ENCODE data around the gene CNTNAP5.

The CNTNAP5 gene

DNA sequence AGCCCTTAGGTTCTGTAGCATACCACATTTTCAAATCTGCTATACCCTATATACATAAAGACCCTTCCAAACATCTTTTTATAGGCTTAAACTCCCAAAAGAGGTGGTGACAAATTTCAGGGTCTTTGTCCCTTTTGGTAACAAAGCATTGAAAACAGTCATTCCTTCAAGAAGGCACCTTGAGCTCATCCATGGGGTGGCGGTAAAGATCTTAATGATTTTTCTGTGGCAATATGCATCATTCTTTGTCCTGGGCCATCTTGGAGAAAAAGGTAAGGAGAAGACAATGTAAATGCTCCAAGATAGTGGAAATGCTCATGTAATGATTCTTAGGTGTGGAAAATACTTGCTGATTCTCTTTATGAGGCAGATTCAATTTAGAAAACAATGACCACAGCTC is 890.5 kb downstream of the CNTNAP5 start:
- H3K4me3 ChIP-seq (ENCODE audit: low read length): no peak overlapping the region
- DNase-seq (ENCODE audit: low read depth): no peak
- TF ChIP-seq, protein P1, sequence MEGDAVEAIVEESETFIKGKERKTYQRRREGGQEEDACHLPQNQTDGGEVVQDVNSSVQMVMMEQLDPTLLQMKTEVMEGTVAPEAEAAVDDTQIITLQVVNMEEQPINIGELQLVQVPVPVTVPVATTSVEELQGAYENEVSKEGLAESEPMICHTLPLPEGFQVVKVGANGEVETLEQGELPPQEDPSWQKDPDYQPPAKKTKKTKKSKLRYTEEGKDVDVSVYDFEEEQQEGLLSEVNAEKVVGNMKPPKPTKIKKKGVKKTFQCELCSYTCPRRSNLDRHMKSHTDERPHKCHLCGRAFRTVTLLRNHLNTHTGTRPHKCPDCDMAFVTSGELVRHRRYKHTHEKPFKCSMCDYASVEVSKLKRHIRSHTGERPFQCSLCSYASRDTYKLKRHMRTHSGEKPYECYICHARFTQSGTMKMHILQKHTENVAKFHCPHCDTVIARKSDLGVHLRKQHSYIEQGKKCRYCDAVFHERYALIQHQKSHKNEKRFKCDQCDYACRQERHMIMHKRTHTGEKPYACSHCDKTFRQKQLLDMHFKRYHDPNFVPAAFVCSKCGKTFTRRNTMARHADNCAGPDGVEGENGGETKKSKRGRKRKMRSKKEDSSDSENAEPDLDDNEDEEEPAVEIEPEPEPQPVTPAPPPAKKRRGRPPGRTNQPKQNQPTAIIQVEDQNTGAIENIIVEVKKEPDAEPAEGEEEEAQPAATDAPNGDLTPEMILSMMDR (conservative IDR thresholded peaks at IDR 0.05; ENCODE audit: low read depth, low read length): no peak

DNA sequence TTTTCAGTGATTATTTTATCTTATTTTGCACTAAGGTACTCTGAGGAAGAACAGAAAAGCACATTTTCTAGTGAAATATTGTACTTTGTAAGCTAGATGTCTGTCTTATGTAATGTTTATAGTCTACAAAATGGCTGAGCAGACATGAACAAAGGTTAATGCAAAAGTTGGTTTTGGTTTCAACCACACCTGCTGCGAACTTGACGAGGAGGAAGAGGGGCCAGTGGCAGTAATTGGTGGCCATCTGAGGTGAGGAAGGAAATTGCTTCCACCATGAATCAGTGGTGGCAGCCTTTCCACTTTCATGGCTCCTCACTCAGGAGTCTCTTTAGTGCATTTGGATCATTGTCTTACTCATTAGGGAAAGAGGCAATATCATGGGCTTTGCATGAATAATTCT is 894.2 kb downstream of the CNTNAP5 start:
- H3K4me3 ChIP-seq (ENCODE audit: low read length): no peak overlapping the region
- TF ChIP-seq, protein P1 (conservative IDR thresholded peaks at IDR 0.05; ENCODE audit: low read depth, low read length): no peak
- no peak for DNase-seq (ENCODE audit: low read depth)

DNA sequence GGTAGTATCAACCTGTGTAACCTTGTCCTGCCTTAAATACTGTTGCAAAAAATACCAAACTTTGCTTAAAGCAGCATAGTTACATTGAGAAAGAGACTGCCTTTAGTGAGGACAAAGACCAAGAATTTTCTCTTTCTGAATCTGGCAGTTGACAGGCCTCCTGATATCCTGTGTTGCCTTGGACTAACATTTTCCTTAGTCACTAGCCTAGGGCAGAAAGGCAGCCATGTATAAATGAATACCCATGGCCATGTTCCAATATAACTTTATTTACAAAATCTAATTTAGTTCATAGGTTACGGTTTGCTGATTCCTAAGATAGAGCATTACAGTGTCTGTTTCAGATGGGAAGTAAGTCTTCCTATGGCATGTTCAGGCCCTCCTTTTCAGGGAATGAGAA is 895.4 kb downstream of the CNTNAP5 start:
- TF ChIP-seq, protein P1 (conservative IDR thresholded peaks at IDR 0.05; ENCODE audit: low read depth, low read length): no peak
- H3K4me3 ChIP-seq (ENCODE audit: low read length): no peak overlapping the region
- DNase-seq (ENCODE audit: low read depth): no peak

DNA sequence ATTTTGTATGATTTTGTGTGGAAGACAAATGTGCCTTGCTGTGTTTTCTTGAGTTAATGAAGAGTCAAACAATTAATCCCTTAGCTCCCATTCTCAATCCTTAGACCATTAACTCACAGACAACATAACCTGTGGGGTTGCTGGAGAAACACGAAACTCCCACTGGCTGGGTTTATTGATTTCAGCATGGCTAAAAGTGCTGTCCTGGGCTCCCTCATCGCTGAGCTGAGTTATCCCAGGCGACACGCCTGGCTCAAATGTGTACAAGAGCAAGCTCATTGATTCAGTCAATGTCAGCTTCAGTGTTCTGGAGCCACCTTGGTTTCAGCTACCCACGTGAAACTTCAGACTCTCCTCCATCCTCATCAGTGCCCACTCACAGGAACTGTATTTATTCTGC is 896.1 kb downstream of the CNTNAP5 start:
- TF ChIP-seq, protein P1 (conservative IDR thresholded peaks at IDR 0.05; ENCODE audit: low read depth, low read length): no peak
- no peak overlapping the region for H3K4me3 ChIP-seq (ENCODE audit: low read length)
- no peak for DNase-seq (ENCODE audit: low read depth)

DNA sequence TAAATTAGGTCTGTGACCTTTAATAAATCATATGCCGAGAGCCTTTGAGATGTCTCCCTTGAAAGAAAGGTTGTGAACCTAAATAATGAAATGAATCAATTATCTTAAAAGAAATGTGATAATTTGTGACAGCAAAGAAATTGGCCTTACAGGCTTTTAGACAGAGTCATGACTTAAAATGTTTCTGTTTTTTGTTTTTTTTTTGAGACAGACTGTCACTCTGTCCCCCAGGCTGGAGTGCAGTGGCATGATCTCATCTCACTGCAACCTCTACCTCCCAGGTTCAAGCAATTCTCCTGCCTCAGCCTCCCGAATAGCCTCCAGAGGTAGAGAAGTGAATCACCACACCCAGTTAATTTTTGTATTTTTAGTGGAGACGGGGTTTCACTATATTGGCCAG is 898.0 kb downstream of the CNTNAP5 start:
- no peak overlapping the region for H3K4me3 ChIP-seq (ENCODE audit: low read length)
- TF ChIP-seq, protein P1 (conservative IDR thresholded peaks at IDR 0.05; ENCODE audit: low read depth, low read length): no peak
- DNase-seq (ENCODE audit: low read depth): no peak

DNA sequence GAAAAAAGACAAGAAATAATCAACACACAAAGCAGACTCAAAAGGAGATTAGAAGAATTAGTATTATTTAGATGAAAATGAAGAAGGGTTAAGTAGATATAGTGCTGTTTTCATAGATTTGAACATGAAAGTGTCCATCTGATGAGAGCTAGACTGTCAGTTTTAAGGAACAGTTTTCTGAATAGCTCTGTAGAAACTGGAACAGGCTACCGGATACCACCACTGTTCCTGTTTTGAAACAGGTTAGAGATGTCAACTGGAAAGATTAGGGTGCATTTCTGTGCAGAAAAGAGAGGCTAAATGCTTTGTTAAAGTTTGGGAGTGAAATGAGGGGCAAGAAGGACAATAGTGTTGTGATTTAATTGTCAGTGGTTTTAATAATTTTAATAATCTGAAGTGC is 908.8 kb downstream of the CNTNAP5 start:
- no peak for DNase-seq (ENCODE audit: low read depth)
- TF ChIP-seq, protein P1 (conservative IDR thresholded peaks at IDR 0.05; ENCODE audit: low read depth, low read length): no peak
- H3K4me3 ChIP-seq (ENCODE audit: low read length): no peak overlapping the region

DNA sequence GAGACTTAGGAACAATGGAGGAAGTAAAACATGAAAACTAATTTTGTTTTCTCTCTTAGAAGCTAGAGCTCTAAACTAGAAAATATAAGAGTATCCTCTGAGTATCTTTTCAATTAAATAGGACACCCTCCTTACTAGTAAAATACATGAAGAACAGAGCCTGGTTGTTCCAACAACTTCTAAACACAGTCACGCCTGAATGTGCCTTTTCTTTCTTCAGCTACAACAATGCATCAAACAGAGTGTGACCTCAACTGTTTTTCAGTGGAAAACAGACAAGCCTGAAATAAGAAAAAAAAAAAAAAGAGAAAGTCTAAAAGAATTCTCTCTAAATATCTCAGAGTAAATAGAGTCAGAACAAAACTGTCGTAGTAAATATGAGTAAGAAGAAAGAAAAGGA is 928.8 kb downstream of the CNTNAP5 start:
- DNase-seq (ENCODE audit: low read depth): no peak
- TF ChIP-seq, protein P1 (conservative IDR thresholded peaks at IDR 0.05; ENCODE audit: low read depth, low read length): no peak
- no peak overlapping the region for H3K4me3 ChIP-seq (ENCODE audit: low read length)
